GM23338 (cell line): ENCODE measurements around the gene OLFML3.

Experiments used
- CREB1 ChIP-seq: fragments of 250-450 bp; sonication (Bioruptor Pico); IDR thresholded peaks from 2 replicates; pipeline ENCODE4 v1.5.0; 2020; ENCODE audit warnings: low read depth, mild to moderate bottlenecking, moderate library complexity
- EZH2 ChIP-seq: fragments of 200-600 bp; sonication (generic); IDR thresholded peaks from one replicate; pipeline ENCODE4 v1.8.0; 2017; ENCODE audit warnings: antibody characterized with exemption, mild to moderate bottlenecking, low read depth; ENCODE audit not compliant: unreplicated experiment
- POLR2AphosphoS5 ChIP-seq: IDR thresholded peaks from 2 replicates; pipeline ENCODE4 v1.6.1; 2016; ENCODE audit warnings: antibody characterized with exemption, low read depth
- TF ChIP-seq, protein P1 (sequence below), 2 experiments: fragments of 200-600 bp in 1 of 2; sonication (generic) in 1 of 2; conservative IDR thresholded peaks; 2 replicates each; pipeline versions ENCODE4 v1.5.1 to v1.6.1; 2016 to 2017; ENCODE audit warnings: antibody characterized with exemption in 2 of 2, low read depth in 2 of 2, mild to moderate bottlenecking in 2 of 2, moderate library complexity in 1 of 2

DNA sequence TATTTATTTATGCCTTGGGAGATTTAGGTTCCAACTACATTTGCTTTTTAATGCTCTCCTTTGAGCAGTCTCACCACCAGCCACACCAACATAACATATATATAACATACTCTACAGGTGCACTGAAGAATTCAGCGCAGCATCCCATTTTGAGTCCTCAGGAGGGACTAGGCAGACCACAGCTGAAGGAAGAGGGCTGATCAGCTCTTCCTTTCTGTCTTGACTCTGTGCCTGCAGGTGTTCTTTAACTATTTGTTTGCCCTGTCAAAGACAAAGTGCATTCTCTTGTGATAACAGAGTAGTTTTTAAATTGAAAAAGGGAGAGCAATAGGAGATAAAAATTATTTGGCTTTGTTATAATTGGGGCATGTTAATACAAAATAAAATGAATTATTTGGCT, 33.2 kb upstream of the OLFML3 start:
- TF ChIP-seq, protein P1, sequence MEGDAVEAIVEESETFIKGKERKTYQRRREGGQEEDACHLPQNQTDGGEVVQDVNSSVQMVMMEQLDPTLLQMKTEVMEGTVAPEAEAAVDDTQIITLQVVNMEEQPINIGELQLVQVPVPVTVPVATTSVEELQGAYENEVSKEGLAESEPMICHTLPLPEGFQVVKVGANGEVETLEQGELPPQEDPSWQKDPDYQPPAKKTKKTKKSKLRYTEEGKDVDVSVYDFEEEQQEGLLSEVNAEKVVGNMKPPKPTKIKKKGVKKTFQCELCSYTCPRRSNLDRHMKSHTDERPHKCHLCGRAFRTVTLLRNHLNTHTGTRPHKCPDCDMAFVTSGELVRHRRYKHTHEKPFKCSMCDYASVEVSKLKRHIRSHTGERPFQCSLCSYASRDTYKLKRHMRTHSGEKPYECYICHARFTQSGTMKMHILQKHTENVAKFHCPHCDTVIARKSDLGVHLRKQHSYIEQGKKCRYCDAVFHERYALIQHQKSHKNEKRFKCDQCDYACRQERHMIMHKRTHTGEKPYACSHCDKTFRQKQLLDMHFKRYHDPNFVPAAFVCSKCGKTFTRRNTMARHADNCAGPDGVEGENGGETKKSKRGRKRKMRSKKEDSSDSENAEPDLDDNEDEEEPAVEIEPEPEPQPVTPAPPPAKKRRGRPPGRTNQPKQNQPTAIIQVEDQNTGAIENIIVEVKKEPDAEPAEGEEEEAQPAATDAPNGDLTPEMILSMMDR (conservative IDR thresholded peaks at IDR 0.05; ENCODE audit: low read depth in 2 of 2) = no peak
- TF ChIP-seq CREB1 (CRISPR knock-in tag) (no peak), EZH2 (no peak), POLR2AphosphoS5 (no peak)
